Hepatocyte (in vitro differentiated cells): Measurements from ENCODE around the gene LPP. TPM values are rescaled to one million over a fixed set of nuclear protein-coding genes. Genes with fewer than 3 reads are reported as not detected.

Experiments
- DNase-seq: peaks from one replicate; pipeline ENCODE4 v3.0.0-alpha.2; 2016; ENCODE audit warnings: low spot score
- H2AFZ ChIP-seq: fragments of 200-600 bp; sonication (generic); 2 replicates; pipeline ENCODE4 v1.6.0; 2016; ENCODE audit warnings: antibody characterized with exemption, mild to moderate bottlenecking
- H3K27ac ChIP-seq: fragments of 200-600 bp; sonication (generic); 2 replicates; pipeline ENCODE4 v1.5.1; 2016; ENCODE audit warnings: mild to moderate bottlenecking
- H3K27me3 ChIP-seq: fragments of 200-600 bp; sonication (generic); 2 replicates; pipeline ENCODE4 v1.6.1; 2016
- H3K36me3 ChIP-seq: fragments of 200-600 bp; sonication (generic); replicated peaks from 2 replicates; pipeline ENCODE4 v1.5.1; 2016; ENCODE audit warnings: low read depth; ENCODE audit not compliant: insufficient read depth
- H3K4me1 ChIP-seq: fragments of 200-600 bp; sonication (generic); 2 replicates; pipeline ENCODE4 v1.5.1; 2016; ENCODE audit warnings: mild to moderate bottlenecking, moderate library complexity; ENCODE audit not compliant: insufficient read depth
- H3K4me2 ChIP-seq: fragments of 200-600 bp; sonication (generic); 2 replicates; pipeline ENCODE4 v1.6.0; 2016
- H3K4me3 ChIP-seq: fragments of 200-600 bp; sonication (generic); 2 replicates; pipeline ENCODE4 v1.5.1; 2016; ENCODE audit warnings: mild to moderate bottlenecking
- H3K79me2 ChIP-seq: fragments of 200-600 bp; sonication (generic); 2 replicates; pipeline ENCODE4 v1.6.0; 2017; ENCODE audit warnings: mild to moderate bottlenecking
- H3K9me2 ChIP-seq: fragments of 200-600 bp; sonication (generic); replicated peaks from 2 replicates; pipeline ENCODE4 v1.6.0; 2017; ENCODE audit warnings: mild to moderate bottlenecking; ENCODE audit not compliant: insufficient read depth
- H3K9me3 ChIP-seq: fragments of 200-600 bp; sonication (generic); 2 replicates; pipeline ENCODE4 v1.5.1; 2016; ENCODE audit warnings: low read depth, mild to moderate bottlenecking
- H4K20me1 ChIP-seq: fragments of 200-600 bp; sonication (generic); 2 replicates; pipeline ENCODE4 v1.6.0; 2016; ENCODE audit warnings: mild to moderate bottlenecking; ENCODE audit not compliant: insufficient read depth, poor library complexity, severe bottlenecking
- EZH2 ChIP-seq: fragments of 200-600 bp; sonication (generic); IDR thresholded peaks from 2 replicates; pipeline ENCODE4 v1.6.1; 2016; ENCODE audit warnings: antibody characterized with exemption, mild to moderate bottlenecking, borderline replicate concordance
- EZH2phosphoT487 ChIP-seq: fragments of 200-600 bp; sonication (generic); IDR thresholded peaks from one replicate; pipeline ENCODE4 v1.6.1; 2018; ENCODE audit warnings: antibody characterized with exemption, mild to moderate bottlenecking, low read depth, moderate library complexity; ENCODE audit not compliant: unreplicated experiment, severe bottlenecking
- WGBS: methylation state at CpG from one replicate; pipeline ENCODE4 v1.1.6; 2016; ENCODE audit warnings: low lambda C conversion rate; ENCODE audit errors: missing lambda C conversion rate; 5-methylcytosine and 5-hydroxymethylcytosine counted together
- polyA plus RNA-seq: library from polyadenylated mRNA; unstranded; fragments of >200 nt; fragmentation: Nextera tagmentation; extraction: Ambion mirVana; gene quantifications from 2 replicates; pipeline ENCODE4 v1.2.1, GENCODE V29; 2016
- total RNA-seq: library from RNA; depleted of rRNA; stranded (reverse); fragments of >200 nt; gene quantifications from 2 replicates; pipeline ENCODE4 v1.2.3, GENCODE V29; 2014
- TF ChIP-seq, protein P1 (sequence below): fragments of 200-600 bp; sonication (generic); IDR thresholded peaks from 2 replicates; pipeline ENCODE4 v1.5.1; 2016; ENCODE audit warnings: antibody characterized with exemption, mild to moderate bottlenecking; ENCODE audit not compliant: poor library complexity

Gene LPP
- total and polyA plus RNA-seq, 2 experiments from 2014 or later, result 53.2 to 73.8 TPM

DNA sequence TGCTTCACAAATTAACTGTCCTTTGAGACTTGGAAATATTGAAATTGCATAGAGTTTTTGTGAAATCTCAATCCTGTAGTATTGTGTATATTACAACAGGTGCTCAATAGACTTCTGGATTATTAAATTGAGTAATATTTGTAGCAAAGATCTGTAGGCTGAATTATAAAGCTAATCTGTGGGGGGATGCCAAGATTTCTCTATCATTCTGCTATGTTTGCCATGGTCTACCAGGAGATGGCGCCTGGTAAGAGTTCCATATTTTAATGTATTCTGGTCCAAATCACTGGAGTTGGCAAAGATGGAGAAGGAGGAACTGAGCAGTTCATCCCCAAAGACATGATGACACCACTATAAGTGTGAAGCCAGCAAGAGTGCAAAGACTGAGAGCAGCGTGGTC, 676.9 kb downstream of the LPP start:
- no peak for TF ChIP-seq EZH2phosphoT487
- TF ChIP-seq EZH2, result no peak
- TF ChIP-seq, protein P1, sequence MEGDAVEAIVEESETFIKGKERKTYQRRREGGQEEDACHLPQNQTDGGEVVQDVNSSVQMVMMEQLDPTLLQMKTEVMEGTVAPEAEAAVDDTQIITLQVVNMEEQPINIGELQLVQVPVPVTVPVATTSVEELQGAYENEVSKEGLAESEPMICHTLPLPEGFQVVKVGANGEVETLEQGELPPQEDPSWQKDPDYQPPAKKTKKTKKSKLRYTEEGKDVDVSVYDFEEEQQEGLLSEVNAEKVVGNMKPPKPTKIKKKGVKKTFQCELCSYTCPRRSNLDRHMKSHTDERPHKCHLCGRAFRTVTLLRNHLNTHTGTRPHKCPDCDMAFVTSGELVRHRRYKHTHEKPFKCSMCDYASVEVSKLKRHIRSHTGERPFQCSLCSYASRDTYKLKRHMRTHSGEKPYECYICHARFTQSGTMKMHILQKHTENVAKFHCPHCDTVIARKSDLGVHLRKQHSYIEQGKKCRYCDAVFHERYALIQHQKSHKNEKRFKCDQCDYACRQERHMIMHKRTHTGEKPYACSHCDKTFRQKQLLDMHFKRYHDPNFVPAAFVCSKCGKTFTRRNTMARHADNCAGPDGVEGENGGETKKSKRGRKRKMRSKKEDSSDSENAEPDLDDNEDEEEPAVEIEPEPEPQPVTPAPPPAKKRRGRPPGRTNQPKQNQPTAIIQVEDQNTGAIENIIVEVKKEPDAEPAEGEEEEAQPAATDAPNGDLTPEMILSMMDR, result peak; percentile 21
- no peaks in the 10 kb centered on the region for H3K9me2 ChIP-seq
- H2AFZ ChIP-seq, result no peak overlapping the region
- H3K4me1 ChIP-seq, result peaks cover 21% of the 10 kb centered on the region
- no peaks in the 10 kb centered on the region for H4K20me1 ChIP-seq
- DNase-seq, result no peak
- H3K4me3 ChIP-seq, result no peak overlapping the region
- H3K27ac ChIP-seq, result no peak overlapping the region
- no peaks in the 10 kb centered on the region for H3K79me2 ChIP-seq
- H3K4me2 ChIP-seq, result no peak overlapping the region
- H3K27me3 ChIP-seq, result no peaks in the 10 kb centered on the region
- H3K9me3 ChIP-seq, result no peaks in the 10 kb centered on the region
- WGBS, result 84% methylated on average over 2 of the region's 2 CpGs
- H3K36me3 ChIP-seq, result no peaks in the 10 kb centered on the region

DNA sequence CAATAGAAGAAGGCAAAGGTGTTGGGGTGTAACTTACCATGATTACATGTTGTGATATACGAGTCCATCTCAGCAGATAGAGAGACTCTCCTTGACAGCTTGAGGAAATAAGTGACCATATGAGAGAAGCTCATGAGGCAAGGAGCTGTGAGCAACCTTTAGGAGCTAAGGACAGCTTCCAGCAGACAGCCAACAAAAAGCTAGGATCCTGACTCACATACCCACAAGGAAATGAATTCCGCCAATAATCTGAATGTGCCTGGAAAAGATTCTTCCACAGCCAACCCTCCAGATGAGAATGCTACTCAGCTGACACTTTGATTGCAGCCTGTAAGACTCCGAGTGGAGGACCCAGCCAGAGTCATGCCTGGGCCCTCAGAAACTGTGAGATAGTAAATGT, 678.2 kb downstream of the LPP start:
- Histone ChIP-seq H3K9me3 (no peaks in the 10 kb centered on the region), H3K4me3 (no peak overlapping the region), H4K20me1 (no peaks in the 10 kb centered on the region), H3K4me1 (peaks cover 20% of the 10 kb centered on the region), H3K9me2 (no peaks in the 10 kb centered on the region), H3K27me3 (no peaks in the 10 kb centered on the region), H2AFZ (no peak overlapping the region), H3K36me3 (no peaks in the 10 kb centered on the region), H3K27ac (peak overlapping the region; percentile 36), H3K4me2 (no peak overlapping the region), H3K79me2 (no peaks in the 10 kb centered on the region)
- no peak for DNase-seq
- 90% methylated on average over 3 of the region's 3 CpGs for WGBS
- no peak for TF ChIP-seq EZH2phosphoT487
- TF ChIP-seq EZH2, result no peak
- TF ChIP-seq, protein P1, result no peak

DNA sequence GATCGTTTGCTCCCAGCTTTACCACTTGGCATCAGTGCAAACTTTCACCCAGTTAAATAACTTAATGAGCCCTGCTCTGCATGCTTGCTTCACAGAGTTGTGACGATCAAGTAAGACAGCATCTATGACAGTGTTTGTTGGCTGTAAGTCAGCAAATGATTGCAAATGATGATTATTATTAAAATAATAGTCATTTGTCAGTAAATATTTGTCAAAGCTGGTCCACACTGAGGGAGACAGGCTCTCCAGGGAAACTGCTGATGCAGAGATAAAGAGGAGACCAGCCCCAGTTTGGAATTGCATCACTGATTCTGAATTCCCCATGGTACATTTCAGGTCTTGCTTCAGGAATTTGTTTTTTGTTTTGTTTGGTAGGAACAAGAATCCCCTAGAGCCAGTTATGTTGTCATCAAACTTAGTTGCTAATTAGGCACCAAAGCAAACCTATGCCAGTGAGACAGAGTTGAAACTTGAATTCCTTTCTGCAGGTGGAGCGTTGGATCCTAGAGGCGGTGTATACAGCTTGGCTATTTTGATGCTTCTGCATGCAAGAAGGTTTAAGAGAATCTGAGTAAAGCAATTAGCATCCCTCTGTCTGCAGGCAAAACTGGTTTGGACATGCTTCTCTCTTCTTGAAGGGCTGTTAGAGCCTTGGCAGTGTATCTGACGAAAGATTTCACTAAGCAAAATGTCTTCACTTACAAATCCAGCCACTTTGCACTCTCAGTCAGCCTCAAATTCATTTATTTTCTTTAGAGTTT, 679.2 kb downstream of the LPP start:
- Histone ChIP-seq H4K20me1 (no peaks in the 10 kb centered on the region), H3K27me3 (no peaks in the 10 kb centered on the region), H3K9me3 (no peaks in the 10 kb centered on the region), H3K36me3 (no peaks in the 10 kb centered on the region), H2AFZ (no peak overlapping the region), H3K9me2 (no peaks in the 10 kb centered on the region), H3K4me1 (peaks cover 11% of the 10 kb centered on the region), H3K4me2 (peak overlapping the region; percentile 8), H3K79me2 (no peaks in the 10 kb centered on the region), H3K27ac (peak overlapping the region; percentile 36), H3K4me3 (no peak overlapping the region)
- TF ChIP-seq, protein P1, result no peak
- no peak for DNase-seq
- WGBS, result 67% methylated on average over 5 of the region's 5 CpGs
